Cardiac fibroblast (primary cell): ENCODE measurements around the gene MFSD11.
"Not testable (repeated sequence)": the region's sequence is repeated elsewhere in the genome, so short reads cannot be mapped to it uniquely, and the experiment has no call there.

ENCODE experiments used
- DNase-seq, 2 donors: peaks; one replicate each; pipeline versions ENCODE4 v3.0.0 to v3.0.0-alpha.2; 2010; ENCODE audit warnings: low read depth in 2 of 2
- H3K4me3 ChIP-seq, 2 donors: replicated peaks in 1 of 2; 1 replicate in 1 of 2; 2 replicates in 1 of 2; pipeline ENCODE4 v1.5.1; 2011; ENCODE audit warnings: low read depth in 2 of 2, low read length in 2 of 2, mild to moderate bottlenecking in 2 of 2, moderate library complexity in 1 of 2
- TF ChIP-seq, protein P1 (sequence below): IDR thresholded peaks from one replicate; pipeline ENCODE4 v1.5.1; 2011; ENCODE audit warnings: low read depth, mild to moderate bottlenecking, low read length, inconsistent platforms

The MFSD11 gene

DNA sequence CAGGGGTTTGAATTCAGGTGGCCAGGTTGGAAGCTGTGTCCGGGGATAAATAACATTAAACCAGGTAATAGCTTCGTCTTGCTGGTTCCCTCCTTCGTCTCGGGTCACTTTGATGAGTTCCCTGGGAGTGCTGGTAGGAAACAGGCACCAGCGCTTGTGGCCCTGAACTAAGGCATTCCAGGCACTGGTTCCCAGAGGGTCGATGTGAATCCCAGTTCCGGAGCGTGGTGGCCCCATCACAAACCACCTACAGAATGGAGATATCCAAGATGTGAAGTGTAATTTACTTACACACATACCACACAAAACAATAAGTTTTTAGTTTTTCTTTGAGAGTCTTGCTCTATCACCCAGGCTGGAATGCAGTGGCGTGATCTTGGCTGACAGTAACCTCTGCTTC is 14.1 kb upstream of the MFSD11 start:
- H3K4me3 ChIP-seq: peak overlapping the region in 1 of 2 donors; percentile 14
- DNase-seq: no peak
- TF ChIP-seq, protein P1, sequence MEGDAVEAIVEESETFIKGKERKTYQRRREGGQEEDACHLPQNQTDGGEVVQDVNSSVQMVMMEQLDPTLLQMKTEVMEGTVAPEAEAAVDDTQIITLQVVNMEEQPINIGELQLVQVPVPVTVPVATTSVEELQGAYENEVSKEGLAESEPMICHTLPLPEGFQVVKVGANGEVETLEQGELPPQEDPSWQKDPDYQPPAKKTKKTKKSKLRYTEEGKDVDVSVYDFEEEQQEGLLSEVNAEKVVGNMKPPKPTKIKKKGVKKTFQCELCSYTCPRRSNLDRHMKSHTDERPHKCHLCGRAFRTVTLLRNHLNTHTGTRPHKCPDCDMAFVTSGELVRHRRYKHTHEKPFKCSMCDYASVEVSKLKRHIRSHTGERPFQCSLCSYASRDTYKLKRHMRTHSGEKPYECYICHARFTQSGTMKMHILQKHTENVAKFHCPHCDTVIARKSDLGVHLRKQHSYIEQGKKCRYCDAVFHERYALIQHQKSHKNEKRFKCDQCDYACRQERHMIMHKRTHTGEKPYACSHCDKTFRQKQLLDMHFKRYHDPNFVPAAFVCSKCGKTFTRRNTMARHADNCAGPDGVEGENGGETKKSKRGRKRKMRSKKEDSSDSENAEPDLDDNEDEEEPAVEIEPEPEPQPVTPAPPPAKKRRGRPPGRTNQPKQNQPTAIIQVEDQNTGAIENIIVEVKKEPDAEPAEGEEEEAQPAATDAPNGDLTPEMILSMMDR: no peak

DNA sequence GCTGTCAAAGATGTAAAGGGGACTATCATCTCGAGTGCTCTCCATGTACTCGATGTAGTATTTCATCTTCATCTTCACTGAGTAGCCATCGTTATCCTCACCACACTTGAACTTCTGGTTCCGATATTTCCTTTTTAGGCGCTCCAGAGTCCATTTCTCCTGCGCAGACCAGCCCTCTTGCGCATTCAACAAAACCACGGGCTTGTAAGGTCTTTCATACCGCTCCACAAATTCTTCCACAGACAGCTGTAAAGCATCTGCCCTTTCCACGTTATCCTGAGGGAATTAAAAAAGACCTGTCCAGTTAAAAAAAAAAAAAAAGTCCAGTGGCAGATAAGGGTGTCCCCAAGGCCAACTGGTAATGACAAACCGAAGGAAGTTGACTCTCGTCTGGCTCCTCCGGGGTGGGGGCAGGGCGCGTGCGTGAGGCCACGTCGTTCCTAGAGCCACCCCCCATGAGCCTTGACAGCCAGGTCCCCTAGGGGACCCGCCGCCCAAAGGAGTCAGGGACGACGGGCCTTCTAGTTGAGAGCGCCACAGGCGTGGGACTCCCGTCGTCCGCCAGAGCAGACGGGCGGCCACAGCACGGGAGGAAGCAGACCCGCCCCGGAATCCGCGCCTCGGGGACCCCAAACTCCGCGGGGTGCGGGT is 12.2 kb upstream of the MFSD11 start:
- TF ChIP-seq, protein P1: no peak
- H3K4me3 ChIP-seq: peak overlapping the region; percentile 83 to 89
- peak; percentile 54 to 56 for DNase-seq

GRCh38 chr17:76726231-76726775 is 11.6 kb upstream of the MFSD11 start, which contains the start of gene JMJD6:
Gene JMJD6 (minus strand): TSS chr17:76726606. CDS start chr17:76726475, 131 bp downstream.
- TF ChIP-seq, protein P1: no peak
- DNase-seq: peak; percentile 97 to 98

DNA sequence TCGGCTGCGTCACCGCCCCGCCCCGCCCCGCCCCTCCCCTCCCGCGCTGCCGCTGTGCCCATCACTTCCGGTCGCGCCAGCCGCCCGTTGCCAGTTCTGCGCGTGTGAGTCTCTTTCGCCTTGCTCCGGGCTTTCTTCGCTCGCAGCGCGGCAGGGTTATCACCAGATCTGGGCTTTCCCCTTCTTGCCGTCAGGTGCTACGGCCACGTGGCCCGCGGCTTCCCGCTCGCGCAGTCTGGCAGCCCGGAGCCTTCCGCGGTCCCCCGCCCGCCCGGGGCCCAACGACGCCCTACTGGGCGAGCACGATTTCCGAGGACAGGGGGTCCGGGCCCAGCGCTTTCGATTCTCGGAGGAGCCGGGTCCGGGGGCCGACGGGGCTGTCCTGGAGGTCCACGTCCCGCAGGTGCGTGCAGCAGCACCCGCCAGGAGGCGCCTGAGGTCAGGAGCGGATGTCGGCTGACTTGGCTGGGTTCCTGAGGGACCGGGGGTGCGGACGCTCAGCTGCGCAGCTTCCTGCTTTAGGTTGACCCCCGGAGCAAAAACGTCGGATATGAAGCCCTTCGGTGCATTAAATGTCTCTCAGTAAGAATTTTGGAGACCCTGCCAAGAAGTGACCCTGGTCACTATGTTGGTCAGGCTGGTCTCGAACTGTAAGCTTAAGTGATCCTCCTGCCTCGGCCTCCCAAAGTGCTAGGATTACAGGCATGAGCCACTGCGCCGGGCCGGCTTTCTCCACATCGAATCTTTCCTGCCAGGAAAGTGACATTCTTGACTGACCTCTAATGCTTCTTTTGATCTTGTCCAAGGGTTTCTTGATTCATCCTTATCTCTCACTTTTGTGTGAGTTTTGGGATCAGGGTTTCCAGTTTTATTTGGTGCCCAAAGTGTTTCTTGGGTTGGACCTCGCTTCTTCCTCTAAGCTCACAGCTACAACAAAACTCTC is 10.9 kb upstream of the MFSD11 start, which contains the start of gene METTL23:
Gene METTL23 (plus strand): TSS at position 64 of the 943 bp plus-strand sequence. CDS start 2,872 bp downstream, outside the sequence.
- H3K4me3 ChIP-seq: peak within 1 kb of the TSS; percentile 83 to 89
- DNase-seq: peak; percentile 81 to 85
- TF ChIP-seq, protein P1: peak; percentile 71

More at GRCh38 chr17:76726231-76726775, 11.6 kb upstream of the MFSD11 start, which contains the start of gene JMJD6:
- H3K4me3 ChIP-seq: peak within 1 kb of the TSS; percentile 83 to 89

DNA sequence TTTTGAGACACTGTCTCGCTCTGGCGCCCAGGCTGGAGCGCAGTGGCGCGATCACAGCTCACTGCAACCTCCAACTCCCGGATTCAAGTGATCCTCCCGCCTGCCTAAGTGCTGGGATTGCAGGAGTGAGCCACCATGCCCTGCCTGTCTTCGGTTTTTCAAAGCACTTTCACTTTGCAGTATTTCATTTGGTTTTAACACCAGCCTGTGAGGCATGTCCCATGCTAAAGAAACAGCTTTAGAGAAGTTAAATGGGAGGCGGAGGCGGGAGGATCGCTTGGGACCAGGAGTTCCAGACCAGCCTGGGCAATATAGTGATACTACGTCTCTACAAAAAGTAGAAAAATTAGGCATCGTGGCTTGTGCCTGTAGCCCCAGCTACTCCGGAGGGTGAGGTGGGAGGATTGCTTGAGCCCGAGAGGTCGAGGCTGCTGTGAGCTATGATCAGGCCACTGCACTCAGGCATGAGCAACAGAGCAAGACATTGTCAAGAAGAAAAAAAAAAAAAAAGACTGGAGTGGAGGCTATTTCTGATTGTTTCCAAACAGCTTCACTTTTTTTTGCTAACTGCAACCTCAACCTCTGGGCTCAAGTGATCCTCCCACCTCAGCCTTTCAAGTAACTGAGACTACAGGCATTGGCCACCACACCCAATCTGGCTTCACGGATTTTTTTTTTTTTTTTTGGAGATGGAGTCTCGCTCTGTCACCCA is 10.0 kb upstream of the MFSD11 start:
- TF ChIP-seq, protein P1: no peak
- DNase-seq: peak; percentile 35 to 39
- peak overlapping the region; percentile 83 to 89 for H3K4me3 ChIP-seq

DNA sequence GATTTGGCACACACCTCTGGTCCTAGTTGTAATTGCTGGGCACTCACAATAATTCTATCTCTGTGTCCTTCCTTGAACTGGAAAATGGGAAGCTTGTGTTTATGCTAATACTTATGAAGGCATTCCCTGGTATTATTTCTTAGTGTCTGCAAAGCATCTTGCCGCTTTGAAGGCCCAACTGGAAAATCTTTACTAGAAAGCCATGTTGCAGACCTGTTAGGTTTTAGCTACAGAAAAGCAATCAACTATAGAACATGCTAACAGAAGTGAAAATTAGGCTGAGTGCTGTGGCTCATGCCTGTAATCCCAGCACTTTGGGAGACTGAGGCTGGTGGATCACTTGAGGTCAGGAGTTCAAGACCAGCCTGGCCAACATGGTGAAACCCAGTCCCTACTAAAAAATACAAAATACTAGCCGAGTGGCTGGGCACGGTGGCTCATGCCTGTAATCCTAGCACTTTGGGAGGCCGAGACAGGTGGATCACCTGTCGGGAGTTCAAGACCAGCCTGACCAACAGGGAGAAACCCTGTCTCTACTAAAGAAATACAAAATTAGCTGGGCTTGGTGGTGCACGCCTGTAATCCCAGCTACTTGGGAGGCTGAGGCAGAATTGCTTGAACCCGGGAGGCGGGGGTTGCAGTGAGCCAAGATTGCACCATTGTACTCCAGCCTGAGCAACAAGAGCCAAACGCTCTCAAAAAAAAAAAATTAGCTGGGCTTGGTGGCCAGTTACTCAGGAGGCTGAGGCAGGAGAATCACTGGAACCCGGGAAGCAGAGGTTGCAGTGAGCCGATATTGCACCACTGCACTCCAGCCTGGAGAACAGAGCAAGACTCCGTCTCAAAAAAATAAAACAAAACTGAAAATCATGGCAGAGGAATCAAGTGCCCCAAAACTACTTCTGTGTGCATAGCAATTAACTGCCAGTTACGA is 5.9 kb upstream of the MFSD11 start:
- H3K4me3 ChIP-seq, DNase-seq: not testable (repeated sequence)
